Heart right ventricle (tissue), 16 donors: ENCODE measurements around the gene FGD4. TPM values are rescaled to one million over a fixed set of nuclear protein-coding genes. Genes with fewer than 3 reads are reported as not detected.

Experiments
- ATAC-seq, 8 donors: fragments of 200-7000 bp; cut with Tn5 transposase; one replicate each; pipeline ENCODE4 v1.9.1; 2020; ENCODE audit warnings: mild to moderate bottlenecking in 8 of 8, moderate library complexity in 8 of 8, moderate number of reproducible peaks in 1 of 8
- DNase-seq, 2 donors: peaks; one replicate each; pipeline ENCODE4 v3.0.0-alpha.2; 2020
- H3K27ac ChIP-seq, 10 donors: fragments of 200-600 bp; sonication (generic) in 2 of 10; one replicate each; pipeline versions ENCODE4 v1.5.0 to v1.8.0; 2020 to 2022; ENCODE audit warnings: mild to moderate bottlenecking in 3 of 10
- H3K27me3 ChIP-seq, 7 donors: fragments of 200-600 bp; one replicate each; pipeline ENCODE4 v1.8.0; 2021 to 2022; ENCODE audit warnings: mild to moderate bottlenecking in 2 of 7
- H3K36me3 ChIP-seq, 9 donors: fragments of 200-600 bp; sonication (generic) in 1 of 9; one replicate each; pipeline versions ENCODE4 v1.5.0 to v1.8.0; 2020 to 2022; ENCODE audit warnings: mild to moderate bottlenecking in 2 of 9
- H3K4me1 ChIP-seq, 9 donors: fragments of 200-600 bp; sonication (generic) in 1 of 9; one replicate each; pipeline versions ENCODE4 v1.5.0 to v1.8.0; 2020 to 2022; ENCODE audit warnings: mild to moderate bottlenecking in 4 of 9
- H3K4me3 ChIP-seq, 10 donors: fragments of 200-600 bp; sonication (generic) in 2 of 10; one replicate each; pipeline versions ENCODE4 v1.5.0 to v1.8.0; 2020 to 2022; ENCODE audit warnings: mild to moderate bottlenecking in 7 of 10, moderate library complexity in 2 of 10
- H3K9me3 ChIP-seq, 11 donors: fragments of 200-600 bp in 10 of 11; sonication (generic) in 2 of 11; one replicate each; pipeline versions ENCODE4 v1.5.0 to v1.8.0; 2013 to 2022; ENCODE audit warnings: mild to moderate bottlenecking in 2 of 11, control low read depth in 1 of 11, moderate library complexity in 1 of 11
- WGBS, 2 donors: extraction: QIAGEN DNeasy Blood & Tissue Kit; methylation state at CpG; one replicate each; pipeline ENCODE4 v1.1.7; 2013; ENCODE audit warnings: inconsistent platforms in 1 of 2; 5-methylcytosine and 5-hydroxymethylcytosine counted together
- intact Hi-C, 10 donors: fragments of 100-400 bp; cut with DNase I; formaldehyde crosslinking; loops; one replicate each; pipeline versions ENCODE4 v1.11.1 to v1.14.2; 2022
- polyA plus RNA-seq, 2 donors: library from polyadenylated mRNA; stranded (reverse); fragments of 200-250 nt; gene quantifications; one replicate each; pipeline ENCODE4 v1.2.3, GENCODE V29; 2013
- total RNA-seq, 10 donors: library from RNA; stranded (reverse); fragmentation: NEBNext Ultra II Directional in 3 of 10; extraction: Animal tissue kit (Norgen Biotek cat#: 25700) in 3 of 10; gene quantifications; one replicate each; pipeline versions ENCODE4 v1.2.1 to v1.2.4, GENCODE V29; 2021 to 2023
- TF ChIP-seq, protein P1 (sequence below), 9 donors: fragments of 200-600 bp; sonication (generic) in 2 of 9; IDR thresholded peaks; one replicate each; pipeline versions ENCODE4 v1.5.0 to v1.8.0; 2021 to 2022; ENCODE audit warnings: antibody characterized with exemption in 9 of 9, mild to moderate bottlenecking in 5 of 9, moderate library complexity in 1 of 9
- donor health status: Arrhythmogenic right ventricular cardiomyopathy.
- donor health status: ischemic (EF 13 %, LVEDD 7.1; RV severe dilation, severe dysfunction).
- donor health status: healthy with polysubstance abuse.
- donor health status: DM: no; HTN: yes; CAD: no.
- donor health status: DM: no; HTN: no; CAD: no.
- donor health status: ischemic (EF 25% LVEDD 6.9; RV normal size, moderate dysfunction).
- donor health status: ischemic (EF 25% LVEDD 5.7; RV mildly dilated, moderate dysfunction).
- donor health status: healthy.
- donor health status: DM: yes; HTN: yes; CAD: no.
- donor health status: Ischemic cardiomyopathy.
- donor health status: ischemic (EF 35%, LVEDD 5.7; RV mildly dilated, moderate dysfunction).
- donor health status: nonischemic (EF 11% LVEDD 7.7; RV severe dilation, severe dysfunction).
- donor health status: DM: yes; HTN: yes; CAD: no.
- donor health status: PGD.
- donor health status: ischemic (EF 29% LVEDD 5.4; RV normal size, mild dysfunction).
- donor health status: nonischemic (EF 23%, LVEDD 6.1; RV moderate dilation, normal function).

The FGD4 gene
- total and polyA plus RNA-seq, 12 donors = 2.6 to 36.9 (median 25.5) TPM

DNA sequence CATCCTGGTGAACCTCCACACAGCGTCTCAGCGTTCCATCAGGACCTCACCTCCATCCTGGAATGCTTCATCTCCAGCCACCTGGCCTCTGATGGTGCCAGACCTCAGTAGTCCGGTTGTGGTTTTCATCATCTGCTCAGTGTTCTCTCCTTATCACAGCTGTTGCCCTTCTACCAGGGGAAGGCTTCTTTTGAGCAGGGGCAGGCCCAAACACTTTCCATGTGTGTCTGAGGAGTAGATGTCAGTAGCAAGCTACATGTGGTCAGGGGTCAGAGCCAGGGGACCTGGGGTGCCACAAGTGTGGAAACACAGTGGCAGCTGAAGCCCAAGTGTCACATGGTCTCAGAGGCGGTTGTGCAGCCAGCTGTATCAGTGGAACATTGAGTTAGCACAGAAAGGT is 30.2 kb upstream of the FGD4 start:
- H3K4me3 ChIP-seq = no peak overlapping the region
- 42 to 43% methylated on average over 4 of the region's 4 CpGs for WGBS, 2 donors
- H3K27me3 ChIP-seq = no peaks in the 10 kb centered on the region
- intact Hi-C loops = loop anchor here in 6 of 10 donors (5.0 to 10.0 kb wide), 4 partner anchors 76 to 303 kb away; no protein-coding TSS in a partner anchor
- peaks cover 0 to 6% (median 0%) of the 10 kb centered on the region in 9 donors for H3K36me3 ChIP-seq
- peaks cover 0 to 11% (median 2%) of the 10 kb centered on the region in 9 donors for H3K4me1 ChIP-seq
- TF ChIP-seq, protein P1, sequence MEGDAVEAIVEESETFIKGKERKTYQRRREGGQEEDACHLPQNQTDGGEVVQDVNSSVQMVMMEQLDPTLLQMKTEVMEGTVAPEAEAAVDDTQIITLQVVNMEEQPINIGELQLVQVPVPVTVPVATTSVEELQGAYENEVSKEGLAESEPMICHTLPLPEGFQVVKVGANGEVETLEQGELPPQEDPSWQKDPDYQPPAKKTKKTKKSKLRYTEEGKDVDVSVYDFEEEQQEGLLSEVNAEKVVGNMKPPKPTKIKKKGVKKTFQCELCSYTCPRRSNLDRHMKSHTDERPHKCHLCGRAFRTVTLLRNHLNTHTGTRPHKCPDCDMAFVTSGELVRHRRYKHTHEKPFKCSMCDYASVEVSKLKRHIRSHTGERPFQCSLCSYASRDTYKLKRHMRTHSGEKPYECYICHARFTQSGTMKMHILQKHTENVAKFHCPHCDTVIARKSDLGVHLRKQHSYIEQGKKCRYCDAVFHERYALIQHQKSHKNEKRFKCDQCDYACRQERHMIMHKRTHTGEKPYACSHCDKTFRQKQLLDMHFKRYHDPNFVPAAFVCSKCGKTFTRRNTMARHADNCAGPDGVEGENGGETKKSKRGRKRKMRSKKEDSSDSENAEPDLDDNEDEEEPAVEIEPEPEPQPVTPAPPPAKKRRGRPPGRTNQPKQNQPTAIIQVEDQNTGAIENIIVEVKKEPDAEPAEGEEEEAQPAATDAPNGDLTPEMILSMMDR (IDR thresholded peaks at IDR 0.05) = no peak
- H3K9me3 ChIP-seq = no peaks in the 10 kb centered on the region
- DNase-seq (no peak), ATAC-seq (no peak)
- no peak overlapping the region for H3K27ac ChIP-seq

DNA sequence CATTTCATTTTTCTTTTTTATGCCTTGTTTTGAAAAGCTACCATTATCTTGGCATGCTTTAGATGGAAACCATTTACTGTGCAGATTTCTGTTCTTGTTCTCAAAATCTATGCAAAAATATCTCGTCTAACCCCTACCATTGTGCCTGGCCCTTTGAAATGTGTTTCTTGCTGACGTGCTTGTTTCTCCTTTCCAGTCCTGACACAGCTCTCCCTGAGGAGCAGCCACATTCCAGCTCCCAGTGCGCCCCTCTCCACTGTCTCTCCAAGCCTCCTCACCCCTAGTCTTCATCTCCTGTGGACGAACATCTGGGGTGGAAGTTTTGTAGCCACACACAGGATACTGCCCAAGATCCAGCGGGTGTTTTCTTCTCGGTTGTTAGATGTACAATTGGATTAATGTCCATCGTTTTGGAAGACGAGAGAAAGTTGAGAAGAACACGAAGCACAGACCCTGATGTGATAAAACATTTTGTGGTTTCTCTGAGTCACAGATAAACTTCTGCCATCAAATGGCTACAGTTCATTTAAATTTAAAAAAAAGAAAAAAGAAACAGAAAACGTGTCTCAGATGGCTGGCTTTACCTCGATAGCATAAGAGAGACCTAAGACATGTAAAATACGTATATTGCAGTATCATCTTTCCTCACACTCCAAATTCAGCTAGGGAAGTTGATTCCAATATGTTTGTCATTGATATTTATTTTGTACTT is 21.9 kb upstream of the FGD4 start:
- Histone ChIP-seq H3K4me3 (no peak overlapping the region), H3K27me3 (no peaks in the 10 kb centered on the region), H3K4me1 (peaks cover 0 to 6% (median 0%) of the 10 kb centered on the region in 9 donors), H3K27ac (no peak overlapping the region), H3K36me3 (no peaks in the 10 kb centered on the region), H3K9me3 (no peaks in the 10 kb centered on the region)
- intact Hi-C loops = no loop called here
- ATAC-seq (no peak), DNase-seq (no peak)
- WGBS, 2 donors = 73 to 78% methylated on average over 12 of the region's 12 CpGs
- TF ChIP-seq, protein P1 (IDR thresholded peaks at IDR 0.05) = no peak

DNA sequence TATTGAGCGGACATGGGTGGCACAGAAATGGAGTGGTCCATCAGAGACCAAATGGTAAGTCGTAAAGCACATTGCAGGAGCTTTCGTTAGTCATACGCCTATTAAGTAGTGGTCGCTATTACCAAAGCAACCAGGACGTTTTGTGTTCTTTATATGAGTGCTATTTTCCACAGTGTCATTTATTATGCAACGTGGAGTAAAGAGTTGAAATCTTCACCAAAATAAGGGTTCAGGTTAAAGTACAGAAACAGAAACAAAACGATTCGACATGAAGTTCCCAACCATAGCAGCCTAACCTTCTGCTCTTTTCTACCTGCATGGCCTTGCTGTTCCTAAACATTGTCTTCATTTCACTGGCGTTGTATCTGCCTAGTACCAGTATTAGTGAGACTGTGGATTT is 20.1 kb upstream of the FGD4 start:
- Histone ChIP-seq H3K4me3 (no peak overlapping the region), H3K9me3 (no peaks in the 10 kb centered on the region), H3K27ac (no peak overlapping the region), H3K36me3 (no peaks in the 10 kb centered on the region), H3K27me3 (no peaks in the 10 kb centered on the region), H3K4me1 (peaks cover 0 to 1% (median 0%) of the 10 kb centered on the region in 9 donors)
- DNase-seq (no peak), ATAC-seq (no peak)
- TF ChIP-seq, protein P1 (IDR thresholded peaks at IDR 0.05) = no peak
- intact Hi-C loops = no loop called here
- WGBS, 2 donors = 93 to 95% methylated on average over 10 of the region's 10 CpGs

DNA sequence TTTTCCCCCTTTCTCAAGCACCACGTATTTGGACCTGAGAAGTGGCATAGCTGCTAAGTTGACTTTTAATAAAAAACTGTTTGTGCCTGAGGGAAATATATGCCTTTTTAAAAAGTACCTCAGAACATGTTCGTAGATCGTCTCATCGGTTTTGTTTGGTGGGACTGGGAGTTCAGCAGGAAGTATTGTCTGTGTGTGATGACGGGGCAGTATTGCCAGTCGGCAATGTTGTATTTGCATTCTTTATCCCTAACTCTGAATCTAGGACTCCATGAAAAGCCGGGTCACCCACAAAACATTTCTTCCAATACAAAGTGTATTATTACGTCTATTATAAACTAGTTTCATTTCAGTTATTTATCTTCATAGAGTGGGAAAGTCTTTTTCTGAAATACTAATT is 19.7 kb upstream of the FGD4 start:
- Histone ChIP-seq H3K9me3 (no peaks in the 10 kb centered on the region), H3K27ac (no peak overlapping the region), H3K36me3 (no peaks in the 10 kb centered on the region), H3K27me3 (no peaks in the 10 kb centered on the region), H3K4me1 (no peaks in the 10 kb centered on the region), H3K4me3 (no peak overlapping the region)
- intact Hi-C loops = loop anchor here in 1 of 10 donors (5.0 kb wide), 1 partner anchor 198 kb away; no protein-coding TSS in a partner anchor
- TF ChIP-seq, protein P1 (IDR thresholded peaks at IDR 0.05) = no peak
- WGBS, 2 donors = 89 to 92% methylated on average over 8 of the region's 8 CpGs
- ATAC-seq = no peak
- DNase-seq = no peak
